Ishikawa (cell line): ENCODE data around the gene DUS1L.

ENCODE experiments used
- CEBPB ChIP-seq: IDR thresholded peaks from 2 replicates; pipeline ENCODE4 v1.6.1; 2012
- CREB1 ChIP-seq: IDR thresholded peaks from 2 replicates; pipeline ENCODE4 v1.6.1; 2012; ENCODE audit warnings: low read depth
- EGR1 ChIP-seq: IDR thresholded peaks from 2 replicates; pipeline ENCODE4 v1.6.1; 2012
- EP300 ChIP-seq: IDR thresholded peaks from 2 replicates; pipeline ENCODE4 v1.6.1; 2012; ENCODE audit warnings: borderline replicate concordance
- FOXM1 ChIP-seq: IDR thresholded peaks from 2 replicates; pipeline ENCODE4 v1.6.1; 2012; ENCODE audit warnings: low read depth, borderline replicate concordance
- NFIC ChIP-seq: IDR thresholded peaks from 2 replicates; pipeline ENCODE4 v1.6.1; 2012
- RAD21 ChIP-seq: IDR thresholded peaks from 2 replicates; pipeline ENCODE4 v1.6.1; 2012; ENCODE audit warnings: low read depth
- TAF1 ChIP-seq: IDR thresholded peaks from 2 replicates; pipeline ENCODE4 v1.6.1; 2012; ENCODE audit warnings: low read depth, mild to moderate bottlenecking
- TCF12 ChIP-seq: IDR thresholded peaks from 2 replicates; pipeline ENCODE4 v1.6.1; 2012; ENCODE audit warnings: low read depth
- TEAD4 ChIP-seq: IDR thresholded peaks from 2 replicates; pipeline ENCODE4 v1.6.1; 2012
- YY1 ChIP-seq: IDR thresholded peaks from 2 replicates; pipeline ENCODE4 v1.6.1; 2012; ENCODE audit warnings: low read depth
- ZBTB7A ChIP-seq: IDR thresholded peaks from 2 replicates; pipeline ENCODE4 v1.6.1; 2012; ENCODE audit warnings: low read depth
- TF ChIP-seq, protein P1 (sequence below): IDR thresholded peaks from 2 replicates; pipeline ENCODE4 v1.6.1; 2012
- TF ChIP-seq, protein P2 (sequence below): IDR thresholded peaks from 2 replicates; pipeline ENCODE4 v1.6.1; 2012; ENCODE audit warnings: low read depth, mild to moderate bottlenecking
- TF ChIP-seq, protein P3 (sequence below): IDR thresholded peaks from 2 replicates; pipeline ENCODE4 v1.6.1; 2012

The DUS1L gene

DNA sequence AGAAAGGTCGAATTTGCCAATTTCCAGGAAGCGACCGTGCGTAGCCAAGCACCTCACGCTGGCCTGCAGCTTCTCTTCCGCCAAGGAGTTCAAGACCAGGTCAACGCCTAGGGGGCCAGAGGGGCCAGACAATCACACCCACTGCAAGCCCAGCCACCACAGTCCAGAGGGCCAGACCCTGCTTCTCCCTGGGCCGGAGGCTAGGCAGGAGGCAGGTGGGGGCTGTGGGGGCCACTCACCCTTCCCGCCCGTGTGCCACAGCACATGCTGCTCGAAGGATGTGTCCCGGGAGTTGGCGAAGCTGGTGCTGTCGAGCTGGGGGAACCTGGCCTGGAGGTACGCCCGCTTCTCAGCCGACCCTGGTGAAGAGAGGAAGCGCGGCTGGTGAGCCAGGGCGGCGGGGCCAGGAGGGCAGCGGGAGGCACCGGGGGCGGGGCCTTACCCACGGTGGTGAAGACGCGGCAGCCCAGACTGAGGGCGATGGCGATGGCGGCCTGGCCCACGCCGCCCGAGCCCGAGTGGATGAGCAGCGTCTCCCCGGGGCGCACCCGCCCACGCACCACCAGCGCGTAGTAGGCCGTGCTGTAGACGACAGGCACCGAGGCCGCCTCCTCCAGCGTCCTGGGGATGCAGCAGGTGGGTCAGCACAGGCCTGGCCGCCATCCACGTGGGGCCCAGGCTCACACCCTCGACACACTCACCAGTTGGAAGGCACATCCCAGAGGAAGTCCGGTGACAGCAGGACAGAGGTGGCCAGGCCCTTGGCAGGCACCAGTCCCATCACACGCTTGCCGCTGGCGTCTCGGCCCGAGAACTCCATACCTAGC lies 18.1 kb upstream of the DUS1L start:
- TF ChIP-seq TEAD4 (no peak), ZBTB7A (no peak), TAF1 (no peak), EP300 (no peak), EGR1 (no peak), CEBPB (no peak), TCF12 (no peak), RAD21 (no peak), CREB1 (no peak)
- TF ChIP-seq, protein P1, sequence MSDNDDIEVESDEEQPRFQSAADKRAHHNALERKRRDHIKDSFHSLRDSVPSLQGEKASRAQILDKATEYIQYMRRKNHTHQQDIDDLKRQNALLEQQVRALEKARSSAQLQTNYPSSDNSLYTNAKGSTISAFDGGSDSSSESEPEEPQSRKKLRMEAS: no peak
- TF ChIP-seq, protein P2, sequence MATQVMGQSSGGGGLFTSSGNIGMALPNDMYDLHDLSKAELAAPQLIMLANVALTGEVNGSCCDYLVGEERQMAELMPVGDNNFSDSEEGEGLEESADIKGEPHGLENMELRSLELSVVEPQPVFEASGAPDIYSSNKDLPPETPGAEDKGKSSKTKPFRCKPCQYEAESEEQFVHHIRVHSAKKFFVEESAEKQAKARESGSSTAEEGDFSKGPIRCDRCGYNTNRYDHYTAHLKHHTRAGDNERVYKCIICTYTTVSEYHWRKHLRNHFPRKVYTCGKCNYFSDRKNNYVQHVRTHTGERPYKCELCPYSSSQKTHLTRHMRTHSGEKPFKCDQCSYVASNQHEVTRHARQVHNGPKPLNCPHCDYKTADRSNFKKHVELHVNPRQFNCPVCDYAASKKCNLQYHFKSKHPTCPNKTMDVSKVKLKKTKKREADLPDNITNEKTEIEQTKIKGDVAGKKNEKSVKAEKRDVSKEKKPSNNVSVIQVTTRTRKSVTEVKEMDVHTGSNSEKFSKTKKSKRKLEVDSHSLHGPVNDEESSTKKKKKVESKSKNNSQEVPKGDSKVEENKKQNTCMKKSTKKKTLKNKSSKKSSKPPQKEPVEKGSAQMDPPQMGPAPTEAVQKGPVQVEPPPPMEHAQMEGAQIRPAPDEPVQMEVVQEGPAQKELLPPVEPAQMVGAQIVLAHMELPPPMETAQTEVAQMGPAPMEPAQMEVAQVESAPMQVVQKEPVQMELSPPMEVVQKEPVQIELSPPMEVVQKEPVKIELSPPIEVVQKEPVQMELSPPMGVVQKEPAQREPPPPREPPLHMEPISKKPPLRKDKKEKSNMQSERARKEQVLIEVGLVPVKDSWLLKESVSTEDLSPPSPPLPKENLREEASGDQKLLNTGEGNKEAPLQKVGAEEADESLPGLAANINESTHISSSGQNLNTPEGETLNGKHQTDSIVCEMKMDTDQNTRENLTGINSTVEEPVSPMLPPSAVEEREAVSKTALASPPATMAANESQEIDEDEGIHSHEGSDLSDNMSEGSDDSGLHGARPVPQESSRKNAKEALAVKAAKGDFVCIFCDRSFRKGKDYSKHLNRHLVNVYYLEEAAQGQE: no peak

DNA sequence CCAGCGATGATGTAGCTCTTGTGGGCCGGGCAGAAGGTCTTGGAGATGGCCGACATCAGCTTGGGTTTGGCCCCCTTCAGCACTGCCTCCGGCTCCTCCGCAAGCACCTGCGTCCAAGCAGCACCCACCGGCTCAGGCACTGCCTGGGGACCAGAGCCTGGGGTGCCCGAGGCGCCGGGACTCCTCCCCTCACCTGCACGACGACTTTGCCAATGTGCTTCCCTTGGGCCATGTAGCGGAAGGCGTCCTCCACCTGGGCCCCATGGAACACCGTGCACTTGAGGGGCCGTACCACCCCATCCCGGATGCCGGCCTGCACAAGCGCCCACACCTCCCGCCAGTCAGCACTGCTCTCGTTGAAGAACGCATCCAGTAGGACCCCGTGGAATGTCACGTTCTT lies 17.4 kb upstream of the DUS1L start:
- TF ChIP-seq YY1: no peak
- TF ChIP-seq NFIC: no peak
- no peak for TF ChIP-seq ZBTB7A
- TF ChIP-seq RAD21: no peak
- TF ChIP-seq FOXM1: no peak
- TF ChIP-seq, protein P2: no peak
- no peak for TF ChIP-seq EP300
- no peak for TF ChIP-seq EGR1
- no peak for TF ChIP-seq CEBPB
- TF ChIP-seq TEAD4: no peak
- no peak for TF ChIP-seq TCF12

DNA sequence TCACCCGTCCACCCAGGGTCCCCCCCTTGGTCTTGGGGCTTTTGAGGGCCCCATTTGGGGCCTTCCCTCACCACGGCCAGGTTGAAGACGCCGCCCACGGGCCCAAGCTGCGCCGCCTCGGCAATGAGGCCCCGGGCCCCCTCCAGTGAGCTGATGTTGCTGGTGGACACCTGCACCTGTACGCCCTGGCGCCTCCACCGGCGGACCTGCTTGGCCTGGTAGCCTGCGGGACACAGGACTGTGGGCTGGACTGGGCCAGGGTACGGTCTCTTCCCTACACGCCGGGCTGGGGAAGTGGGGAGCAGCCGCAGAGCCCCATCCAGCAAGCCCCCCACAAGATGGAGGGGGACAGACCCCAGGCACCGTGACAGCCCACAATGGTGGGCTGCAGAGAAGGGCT lies 16.9 kb upstream of the DUS1L start:
- TF ChIP-seq TEAD4 (no peak), ZBTB7A (no peak), TAF1 (no peak), EGR1 (no peak), NFIC (no peak)
- TF ChIP-seq, protein P1: no peak
- TF ChIP-seq, protein P2: no peak

DNA sequence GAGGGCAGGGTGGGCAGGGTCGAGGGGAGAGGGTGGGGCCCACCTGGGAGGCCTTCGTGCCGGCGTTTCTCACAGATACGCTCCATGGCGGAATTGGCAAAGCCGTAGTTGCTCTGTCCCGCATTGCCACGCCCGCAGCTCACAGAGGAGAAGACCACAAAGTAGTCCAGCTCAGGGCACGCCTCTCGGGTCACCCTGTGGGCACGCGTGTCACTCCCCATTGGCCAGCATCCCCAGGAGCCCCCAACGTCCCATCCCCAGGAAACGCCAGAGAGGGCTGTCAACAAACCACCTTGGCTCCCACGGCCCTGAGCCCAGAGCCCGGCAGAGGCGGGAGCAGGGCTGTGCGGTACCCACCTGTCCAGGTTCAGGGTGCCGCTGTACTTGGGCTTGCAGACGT lies 16.4 kb upstream of the DUS1L start:
- TF ChIP-seq, protein P3, sequence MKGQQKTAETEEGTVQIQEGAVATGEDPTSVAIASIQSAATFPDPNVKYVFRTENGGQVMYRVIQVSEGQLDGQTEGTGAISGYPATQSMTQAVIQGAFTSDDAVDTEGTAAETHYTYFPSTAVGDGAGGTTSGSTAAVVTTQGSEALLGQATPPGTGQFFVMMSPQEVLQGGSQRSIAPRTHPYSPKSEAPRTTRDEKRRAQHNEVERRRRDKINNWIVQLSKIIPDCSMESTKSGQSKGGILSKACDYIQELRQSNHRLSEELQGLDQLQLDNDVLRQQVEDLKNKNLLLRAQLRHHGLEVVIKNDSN: no peak
- no peak for TF ChIP-seq YY1
- TF ChIP-seq TCF12: no peak
- TF ChIP-seq, protein P2: no peak
- TF ChIP-seq NFIC: no peak
- no peak for TF ChIP-seq EGR1
- TF ChIP-seq ZBTB7A: no peak
- TF ChIP-seq, protein P1: no peak
- TF ChIP-seq FOXM1: no peak
- TF ChIP-seq TAF1: no peak
- no peak for TF ChIP-seq CREB1
- TF ChIP-seq RAD21: no peak
- no peak for TF ChIP-seq TEAD4
- no peak for TF ChIP-seq CEBPB
- TF ChIP-seq EP300: no peak
